HEK293 (cell line): ENCODE measurements around the gene SLC25A38.

Experiments
- CTCF ChIA-PET: fragments of 350-600 bp; formaldehyde crosslinking; extraction: SDS; loops from one replicate; lab custom pipeline; 2021; ENCODE audit warnings: antibody characterized with exemption; lab: Yijun Ruan, JAX
- POLR2A ChIA-PET: fragments of 300-600 bp; formaldehyde crosslinking; extraction: SDS; loops from one replicate; lab custom pipeline; 2020; ENCODE audit warnings: antibody characterized with exemption, inconsistent platforms; lab: Yijun Ruan, JAX
- H3K27ac ChIP-seq: fragments of 200-500 bp; sonication (Bioruptor generic); 2 replicates; pipeline ENCODE4 v1.5.1; 2014; ENCODE audit warnings: low read depth, low read length, control low read depth, inconsistent platforms; ENCODE audit errors: extremely low read depth
- H3K36me3 ChIP-seq, 2 experiments: fragments of 200-500 bp in 1 of 2; sonication (Bioruptor generic) in 1 of 2; 1 replicate in 1 of 2; 2 replicates in 1 of 2; pipeline ENCODE4 v1.5.1; 2014 to 2017; ENCODE audit warnings: inconsistent platforms in 2 of 2, low read length in 2 of 2; ENCODE audit not compliant: control insufficient read depth in 2 of 2, insufficient read depth in 1 of 2
- H3K4me1 ChIP-seq: fragments of 200-500 bp; sonication (Bioruptor generic); 2 replicates; pipeline ENCODE4 v1.5.1; 2014; ENCODE audit warnings: mild to moderate bottlenecking, low read length, inconsistent platforms; ENCODE audit not compliant: control insufficient read depth, insufficient read depth
- H3K4me3 ChIP-seq: 2 replicates; pipeline ENCODE4 v1.5.1; 2011; ENCODE audit warnings: low read depth, mild to moderate bottlenecking, control low read depth, low read length, moderate library complexity
- H3K9me3 ChIP-seq: fragments of 200-500 bp; sonication (Bioruptor generic); 2 replicates; pipeline ENCODE4 v1.5.1; 2014; ENCODE audit warnings: low read depth, low read length, inconsistent platforms; ENCODE audit not compliant: control insufficient read depth, insufficient read depth
- BCL6B ChIP-seq: fragments of 450-650 bp; formaldehyde crosslinking; IDR thresholded peaks from 2 replicates; pipeline ENCODE4 v1.5.1; 2017; ENCODE audit warnings: missing biosample characterization, missing genetic modification characterization
- GLIS1 ChIP-seq: fragments of 450-650 bp; formaldehyde crosslinking; IDR thresholded peaks from 2 replicates; pipeline ENCODE4 v1.5.1; 2016; ENCODE audit warnings: missing biosample characterization, missing genetic modification characterization
- HOXA7 ChIP-seq: sonication (generic); formaldehyde crosslinking; IDR thresholded peaks from 2 replicates; pipeline ENCODE4 v1.8.1; 2022; ENCODE audit warnings: missing genetic modification reagents, borderline replicate concordance
- OVOL3 ChIP-seq: fragments of 450-650 bp; formaldehyde crosslinking; IDR thresholded peaks from 2 replicates; pipeline ENCODE4 v1.5.1; 2016; ENCODE audit warnings: missing biosample characterization, missing genetic modification characterization
- PRDM10 ChIP-seq: fragments of 450-650 bp; formaldehyde crosslinking; IDR thresholded peaks from 2 replicates; pipeline ENCODE4 v1.5.1; 2016; ENCODE audit warnings: missing biosample characterization, missing genetic modification characterization
- SP7 ChIP-seq: fragments of 450-650 bp; formaldehyde crosslinking; IDR thresholded peaks from 2 replicates; pipeline ENCODE4 v1.5.1; 2016; ENCODE audit warnings: missing biosample characterization, missing genetic modification characterization
- ZEB2 ChIP-seq: fragments of 450-650 bp; formaldehyde crosslinking; IDR thresholded peaks from 2 replicates; pipeline ENCODE4 v1.5.1; 2016; ENCODE audit warnings: missing biosample characterization, missing genetic modification characterization
- ZNF274 ChIP-seq, 2 experiments: fragments of 200-500 bp in 1 of 2; fragments of 450-650 bp in 1 of 2; sonication (Bioruptor generic) in 1 of 2; formaldehyde crosslinking in 1 of 2; IDR thresholded peaks; 2 replicates each; pipeline versions ENCODE4 v1.5.1 to v1.6.1; 2014 to 2016; ENCODE audit warnings: borderline replicate concordance in 1 of 2, inconsistent platforms in 1 of 2, low read length in 1 of 2, missing biosample characterization in 1 of 2, missing genetic modification characterization in 1 of 2
- ZNF37A ChIP-seq: fragments of 450-650 bp; IDR thresholded peaks from 2 replicates; pipeline ENCODE4 v1.5.1; 2018; ENCODE audit warnings: missing biosample characterization, missing genetic modification characterization
- ZNF610 ChIP-seq: fragments of 450-650 bp; formaldehyde crosslinking; IDR thresholded peaks from 2 replicates; pipeline ENCODE4 v1.5.1; 2016; ENCODE audit warnings: missing biosample characterization, missing genetic modification characterization, borderline replicate concordance
- ZNF621 ChIP-seq: fragments of 450-650 bp; formaldehyde crosslinking; IDR thresholded peaks from 2 replicates; pipeline ENCODE4 v1.5.1; 2017; ENCODE audit warnings: missing biosample characterization, missing genetic modification characterization
- ZNF660 ChIP-seq: fragments of 450-650 bp; IDR thresholded peaks from 2 replicates; pipeline ENCODE4 v1.5.1; 2018; ENCODE audit warnings: missing biosample characterization, mild to moderate bottlenecking, missing genetic modification characterization
- ZNF768 ChIP-seq: fragments of 450-650 bp; formaldehyde crosslinking; IDR thresholded peaks from 2 replicates; pipeline ENCODE4 v1.5.1; 2018; ENCODE audit warnings: missing biosample characterization, mild to moderate bottlenecking, missing genetic modification characterization
- ZNF776 ChIP-seq: fragments of 450-650 bp; formaldehyde crosslinking; IDR thresholded peaks from 2 replicates; pipeline ENCODE4 v1.5.0; 2017; ENCODE audit warnings: missing biosample characterization, missing genetic modification characterization, borderline replicate concordance
- ZNF843 ChIP-seq: fragments of 450-650 bp; formaldehyde crosslinking; IDR thresholded peaks from 2 replicates; pipeline ENCODE4 v1.5.1; 2016; ENCODE audit warnings: missing biosample characterization, missing genetic modification characterization
- ZSCAN16 ChIP-seq: fragments of 450-650 bp; formaldehyde crosslinking; IDR thresholded peaks from 2 replicates; pipeline ENCODE4 v1.5.1; 2016; ENCODE audit warnings: missing biosample characterization, missing genetic modification characterization

The SLC25A38 gene

GRCh38 chr3:39413691-39414420 lies 30.7 kb downstream of the SLC25A38 start:
- TF ChIP-seq ZSCAN16 (tag by site-specific recombination), result peak; percentile 44; the same call in 1 of the 2 replicates
- TF ChIP-seq SP7, result no peak
- no peak for TF ChIP-seq ZNF610
- TF ChIP-seq ZNF660 (tag by site-specific recombination), result no peak
- no peak for TF ChIP-seq ZNF274 (IDR thresholded peaks at IDR 0.05; ENCODE audit: low read length)
- no peak for TF ChIP-seq ZNF274 (tag by site-specific recombination; IDR thresholded peaks at IDR 0.05; ENCODE audit: borderline replicate concordance)
- no peak for TF ChIP-seq ZNF768 (tag by site-specific recombination)
- TF ChIP-seq ZNF843, result no peak
- Histone ChIP-seq H3K27ac (no peak overlapping the region), H3K9me3 (no peaks in the 10 kb centered on the region), H3K4me3 (no peak overlapping the region), H3K4me1 (no peaks in the 10 kb centered on the region), H3K36me3 (peaks cover 17 to 58% of the 10 kb centered on the region in 2 experiments)
- ChIA-PET POLR2A (interaction anchor here (0.6 kb wide), 1 partner anchor 27 kb away, joined by 5 read pairs; no protein-coding TSS in a partner anchor), CTCF (interaction anchor here (4.3 kb wide), 1 partner anchor 85 kb away, joined by 21 read pairs; no protein-coding TSS in a partner anchor)

DNA sequence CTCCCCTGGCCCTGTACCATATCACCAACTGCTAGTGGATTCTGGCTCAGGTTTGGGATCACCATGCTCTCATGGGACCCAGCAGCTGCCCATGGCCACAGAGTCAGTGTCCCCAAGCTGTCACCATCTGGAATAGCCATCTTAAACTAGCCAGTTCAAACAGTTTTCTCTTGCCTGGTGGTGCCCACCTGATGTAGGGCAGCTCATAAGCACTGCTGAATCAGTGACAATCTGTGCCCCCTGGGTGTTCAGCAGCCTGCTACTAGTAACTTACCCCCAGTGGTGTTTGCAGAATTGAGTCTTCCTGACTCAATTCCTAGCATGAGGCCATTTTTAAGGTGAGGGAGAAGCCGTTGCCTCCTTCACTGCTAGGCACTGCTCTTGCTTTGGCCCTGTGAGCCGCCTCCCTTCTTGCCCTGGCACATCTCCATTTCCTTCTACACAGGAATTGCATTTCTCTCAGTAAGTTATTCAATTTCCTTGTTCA lies 31.3 kb downstream of the SLC25A38 start:
- Histone ChIP-seq H3K4me3 (no peak overlapping the region), H3K4me1 (no peaks in the 10 kb centered on the region), H3K36me3 (peaks cover 13 to 52% of the 10 kb centered on the region in 2 experiments), H3K9me3 (no peaks in the 10 kb centered on the region), H3K27ac (no peak overlapping the region)
- ChIA-PET CTCF (interaction anchor here (0.6 to 4.3 kb wide), 3 partner anchors 8 to 84 kb away, joined by 3 to 21 read pairs (median 5); partner anchors contain the start of gene RPSA), POLR2A (interaction anchor here (1.9 kb wide), 1 partner anchor 8 kb away, joined by 9 read pairs; the partner anchor contains the start of gene RPSA)
- no peak for TF ChIP-seq ZNF621 (tag by site-specific recombination)
- TF ChIP-seq ZNF776 (tag by site-specific recombination), result no peak
- TF ChIP-seq PRDM10, result 0 out of 2 replicates have a peak, but pooled peaks have one; percentile 12
- TF ChIP-seq BCL6B (tag by site-specific recombination), result no peak
- no peak for TF ChIP-seq HOXA7 (CRISPR knock-in tag)
- peak; percentile 81 for TF ChIP-seq GLIS1 (tag by site-specific recombination)
- TF ChIP-seq OVOL3, result no peak
- no peak for TF ChIP-seq ZNF37A
- TF ChIP-seq ZEB2 (tag by site-specific recombination), result no peak
